Measurements from ENCODE around the gene POLR2C. TPM values are rescaled to one million over a fixed set of nuclear protein-coding genes. Genes with fewer than 3 reads are reported as not detected.

Gene POLR2C
- total and polyA plus RNA-seq, 2 experiments from 2014 or later, result 37.6 to 123 TPM

- TF ChIP-seq ZNF331 (CRISPR knock-in tag; IDR thresholded peaks at IDR 0.05; ENCODE audit: low read depth) (no peak), EZH2phosphoT487 (IDR thresholded peaks at IDR 0.05; ENCODE audit: unreplicated experiment) (no peak), ZNF114 (CRISPR knock-in tag; IDR thresholded peaks at IDR 0.05) (no peak), STAT1 (IDR thresholded peaks at IDR 0.05; ENCODE audit: unreplicated experiment) (no peak), CTCF (conservative IDR thresholded peaks at IDR 0.05; ENCODE audit: low read depth in 2 of 2) (no peak), JUNB (IDR thresholded peaks at IDR 0.05; ENCODE audit: unreplicated experiment) (no peak), EZH2 (IDR thresholded peaks at IDR 0.05; ENCODE audit: low read depth, unreplicated experiment) (no peak)
Measured at GRCh38 chr16:57517397-57518367, 55.2 kb downstream of the POLR2C start (continued).

DNA sequence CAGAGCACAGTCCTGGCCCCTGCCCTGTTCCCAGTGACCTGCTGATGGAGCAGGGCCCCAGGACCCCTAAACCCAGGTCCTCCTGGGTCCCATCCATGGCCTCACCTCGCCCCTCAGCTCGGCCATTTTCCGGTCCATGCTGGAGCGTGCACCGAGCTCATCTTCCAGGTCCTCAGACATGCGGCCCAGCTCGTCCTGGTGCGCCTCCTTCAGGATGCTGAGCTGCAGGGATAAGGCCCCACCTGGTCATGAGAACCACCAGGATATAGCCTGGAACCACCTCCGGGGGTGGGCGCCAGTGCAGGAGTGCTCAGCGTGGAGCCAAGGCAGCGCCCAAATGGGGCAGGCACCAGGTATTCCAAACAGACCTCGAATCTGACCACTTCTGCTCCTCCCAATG is 56.0 kb downstream of the POLR2C start:
- Mint-ChIP-seq H3K27me3 (ENCODE audit: insufficient read depth, low read depth, poor library complexity) (peaks cover 12% of the 10 kb centered on the region), H3K9me3 (no peaks in the 10 kb centered on the region; the same call in 2 of the 3 replicates), H3K4me1 (peaks cover 7% of the 10 kb centered on the region; the same call in 2 of the 3 replicates), H3K27ac (no peak overlapping the region), H3K4me3 (no peak overlapping the region), H3K36me3 (ENCODE audit: low read depth) (peaks cover 6% of the 10 kb centered on the region; the same call in 1 of the 3 replicates)
- H3K4me2 ChIP-seq, result no peak overlapping the region
- H3K9me2 ChIP-seq (ENCODE audit: insufficient read depth), result no peaks in the 10 kb centered on the region
- 0 out of 2 replicates have a peak, but pooled peaks cover 4% of the 10 kb centered on the region for H3K4me1 ChIP-seq (ENCODE audit: insufficient read depth)
- H2AFZ ChIP-seq, result no peak overlapping the region
- H3K27me3 ChIP-seq (ENCODE audit: insufficient read depth), result no peaks in the 10 kb centered on the region
- H3K36me3 ChIP-seq (ENCODE audit: insufficient read depth), result no peaks in the 10 kb centered on the region
- no peak overlapping the region for H3K4me3 ChIP-seq
- DNase-seq (ENCODE audit: low spot score), result peak; percentile 31
- TF ChIP-seq CTCF (conservative IDR thresholded peaks at IDR 0.05; ENCODE audit: low read depth in 2 of 2), result peak in 1 of 2 experiments; percentile 57; a peak in 3 of 4 replicates
- no peak for TF ChIP-seq JUNB (IDR thresholded peaks at IDR 0.05; ENCODE audit: unreplicated experiment)
- no peaks in the 10 kb centered on the region for H3K79me2 ChIP-seq (replicated peaks; ENCODE audit: insufficient read depth)
- no peaks in the 10 kb centered on the region for H3F3A ChIP-seq (replicated peaks; ENCODE audit: low read depth)
- ATAC-seq, result peak; percentile 39
- no peak overlapping the region for H3K27ac ChIP-seq (ENCODE audit: low read depth)
- no peaks in the 10 kb centered on the region for H4K20me1 ChIP-seq (replicated peaks; ENCODE audit: insufficient read depth)

All from GM23338 (cell line).